Esophagus muscularis mucosa (tissue), 4 donors: ENCODE results near the gene SMARCAD1.

Experiments used
- EP300 ChIP-seq: sonication (generic); formaldehyde crosslinking; IDR thresholded peaks from one replicate; pipeline ENCODE4 v1.6.1; 2017; ENCODE audit warnings: antibody characterized with exemption
- POLR2A ChIP-seq: fragments of 450-650 bp; IDR thresholded peaks from one replicate; pipeline ENCODE4 v1.6.1; 2017; ENCODE audit warnings: antibody characterized with exemption, moderate library complexity, mild to moderate bottlenecking, low read depth
- TF ChIP-seq, protein P1 (sequence below), 3 experiments: fragments of 200-600 bp in 2 of 3; fragments of 450-650 bp in 1 of 3; sonication (generic) in 2 of 3; IDR thresholded peaks; one replicate each; pipeline ENCODE4 v1.5.1; 2017 to 2019; ENCODE audit warnings: antibody characterized with exemption in 3 of 3, mild to moderate bottlenecking in 2 of 3, moderate library complexity in 1 of 3

DNA sequence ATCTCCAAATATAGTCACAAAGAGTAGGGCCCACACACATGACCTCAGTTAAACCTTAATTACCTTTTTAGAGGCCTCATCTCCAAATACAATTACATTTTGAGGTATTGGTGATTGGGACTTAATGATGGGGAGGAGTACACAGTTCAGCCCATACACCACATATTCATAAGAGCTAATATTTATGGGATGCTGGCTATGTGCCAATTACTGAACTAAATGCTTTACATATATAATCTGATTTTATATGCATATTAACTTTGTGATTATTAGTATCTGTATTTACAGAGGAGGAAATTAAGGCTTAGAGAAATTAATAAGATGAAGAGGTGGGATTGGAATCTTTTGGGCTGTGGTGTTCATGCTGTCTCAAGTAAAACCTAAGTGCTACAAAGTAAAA lies 17.8 kb downstream of the SMARCAD1 start:
- TF ChIP-seq, protein P1, sequence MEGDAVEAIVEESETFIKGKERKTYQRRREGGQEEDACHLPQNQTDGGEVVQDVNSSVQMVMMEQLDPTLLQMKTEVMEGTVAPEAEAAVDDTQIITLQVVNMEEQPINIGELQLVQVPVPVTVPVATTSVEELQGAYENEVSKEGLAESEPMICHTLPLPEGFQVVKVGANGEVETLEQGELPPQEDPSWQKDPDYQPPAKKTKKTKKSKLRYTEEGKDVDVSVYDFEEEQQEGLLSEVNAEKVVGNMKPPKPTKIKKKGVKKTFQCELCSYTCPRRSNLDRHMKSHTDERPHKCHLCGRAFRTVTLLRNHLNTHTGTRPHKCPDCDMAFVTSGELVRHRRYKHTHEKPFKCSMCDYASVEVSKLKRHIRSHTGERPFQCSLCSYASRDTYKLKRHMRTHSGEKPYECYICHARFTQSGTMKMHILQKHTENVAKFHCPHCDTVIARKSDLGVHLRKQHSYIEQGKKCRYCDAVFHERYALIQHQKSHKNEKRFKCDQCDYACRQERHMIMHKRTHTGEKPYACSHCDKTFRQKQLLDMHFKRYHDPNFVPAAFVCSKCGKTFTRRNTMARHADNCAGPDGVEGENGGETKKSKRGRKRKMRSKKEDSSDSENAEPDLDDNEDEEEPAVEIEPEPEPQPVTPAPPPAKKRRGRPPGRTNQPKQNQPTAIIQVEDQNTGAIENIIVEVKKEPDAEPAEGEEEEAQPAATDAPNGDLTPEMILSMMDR (IDR thresholded peaks at IDR 0.05): no peak
- TF ChIP-seq POLR2A (no peak), EP300 (no peak)
